ENCODE data around the gene DTNB.

DTNB gene

DNA sequence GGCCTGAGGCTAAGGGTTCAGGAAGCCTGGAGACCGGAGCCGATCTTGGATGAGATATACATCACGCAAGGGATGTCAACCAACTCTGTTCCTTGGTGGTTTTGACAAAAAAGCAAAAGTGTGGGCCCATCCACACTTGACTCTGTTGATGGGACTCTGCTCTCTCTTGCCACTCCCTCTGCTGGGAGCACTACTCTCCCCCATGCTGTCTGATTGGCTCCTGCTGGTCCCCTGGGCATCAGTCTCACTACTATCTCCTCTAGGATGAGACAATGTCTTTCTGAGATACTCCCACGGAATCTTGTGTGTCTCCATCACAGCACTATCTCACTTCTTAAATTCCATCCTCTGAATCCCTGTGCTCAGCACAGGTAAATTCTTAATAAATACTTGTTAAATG is 274.8 kb downstream of the DTNB start:
- H3K36me3 ChIP-seq, result 0 out of 2 replicates have a peak, but pooled peaks cover 3% of the 10 kb centered on the region
- no peak for TF ChIP-seq Cebpa-rat (IDR thresholded peaks at IDR 0.05)
- H3K4me3 ChIP-seq, result no peak overlapping the region
- no peaks in the 10 kb centered on the region for H3K27me3 ChIP-seq
- H3K4me2 ChIP-seq, result peak overlapping the region; percentile 68; the same call in 1 of the 2 replicates
- H3K4me1 ChIP-seq, result peaks cover 56% of the 10 kb centered on the region
- H3K27ac ChIP-seq, result no peak overlapping the region
- H4K20me1 ChIP-seq, result no peaks in the 10 kb centered on the region
- no peaks in the 10 kb centered on the region for H3K9me3 ChIP-seq
- no peak overlapping the region for H3K9ac ChIP-seq

DNA sequence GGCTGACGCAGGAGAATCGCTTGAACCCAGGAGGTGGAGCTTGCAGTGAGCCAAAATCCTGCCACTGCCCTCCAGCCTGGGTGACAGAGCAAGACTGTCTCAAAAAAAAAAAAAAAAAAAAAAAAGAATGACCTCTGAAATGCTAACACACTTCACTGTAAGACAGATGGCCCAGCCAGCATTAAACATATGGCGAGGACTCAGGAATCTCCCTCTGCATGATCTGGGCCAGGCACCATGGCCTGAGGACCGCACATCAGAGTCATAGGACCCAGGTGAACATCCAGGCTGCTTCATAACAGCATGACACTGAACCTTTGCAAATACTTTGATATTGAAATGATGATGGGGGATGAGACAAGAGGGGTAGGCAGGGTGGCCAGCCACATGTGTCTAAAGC is 275.6 kb downstream of the DTNB start:
- TF ChIP-seq Cebpa-rat (IDR thresholded peaks at IDR 0.05), result no peak
- no peak overlapping the region for H3K4me2 ChIP-seq
- H3K27ac ChIP-seq, result no peak overlapping the region
- no peaks in the 10 kb centered on the region for H3K27me3 ChIP-seq
- no peaks in the 10 kb centered on the region for H4K20me1 ChIP-seq
- no peak overlapping the region for H3K9ac ChIP-seq
- H3K4me3 ChIP-seq, result no peak overlapping the region
- 0 out of 2 replicates have a peak, but pooled peaks cover 3% of the 10 kb centered on the region for H3K36me3 ChIP-seq
- H3K4me1 ChIP-seq, result peaks cover 49% of the 10 kb centered on the region
- no peaks in the 10 kb centered on the region for H3K9me3 ChIP-seq

DNA sequence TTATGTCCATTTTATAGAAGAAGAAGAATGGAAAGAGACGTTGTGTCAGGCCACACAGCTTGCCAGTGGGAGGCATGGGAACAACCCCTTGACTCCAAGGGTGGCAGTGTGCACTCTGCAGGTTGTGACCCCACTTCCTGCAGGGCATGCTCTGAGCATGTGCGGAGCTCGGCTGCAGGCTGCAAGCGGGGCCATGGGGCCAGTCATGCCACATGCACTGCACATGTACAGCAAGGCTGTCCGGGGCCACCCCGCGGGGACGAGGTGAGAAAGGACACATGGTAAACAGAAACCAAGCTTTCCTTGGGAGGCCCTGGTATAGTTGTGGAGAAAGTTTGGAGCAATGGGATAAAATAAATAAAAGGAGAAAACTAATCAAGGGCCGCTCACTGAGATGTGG is 284.2 kb downstream of the DTNB start:
- TF ChIP-seq Cebpa-rat (IDR thresholded peaks at IDR 0.05), result no peak
- Histone ChIP-seq H3K4me1 (no peaks in the 10 kb centered on the region), H3K4me3 (no peak overlapping the region), H3K36me3 (peaks cover 15% of the 10 kb centered on the region; the same call in 1 of the 2 replicates), H3K9ac (no peak overlapping the region), H3K27ac (no peak overlapping the region), H4K20me1 (no peaks in the 10 kb centered on the region), H3K4me2 (no peak overlapping the region), H3K27me3 (no peaks in the 10 kb centered on the region), H3K9me3 (no peaks in the 10 kb centered on the region)

- no peak for TF ChIP-seq Cebpa-rat (IDR thresholded peaks at IDR 0.05)
- Histone ChIP-seq H3K4me1 (no peaks in the 10 kb centered on the region), H3K4me3 (no peak overlapping the region), H3K36me3 (peaks cover 15% of the 10 kb centered on the region; the same call in 1 of the 2 replicates), H3K4me2 (no peak overlapping the region), H3K27ac (no peak overlapping the region), H3K27me3 (no peaks in the 10 kb centered on the region), H3K9me3 (no peaks in the 10 kb centered on the region), H3K9ac (no peak overlapping the region), H4K20me1 (no peaks in the 10 kb centered on the region)
Observed at GRCh38 chr2:25388491-25388890, 284.9 kb downstream of the DTNB start.

GRCh38 chr2:25387876-25388449 is 285.4 kb downstream of the DTNB start:
- Histone ChIP-seq H3K4me3 (no peak overlapping the region), H3K4me1 (no peaks in the 10 kb centered on the region), H3K9ac (no peak overlapping the region), H3K4me2 (no peak overlapping the region), H3K27ac (no peak overlapping the region), H4K20me1 (no peaks in the 10 kb centered on the region), H3K27me3 (no peaks in the 10 kb centered on the region), H3K9me3 (no peaks in the 10 kb centered on the region), H3K36me3 (peaks cover 15% of the 10 kb centered on the region; the same call in 1 of the 2 replicates)
- no peak for TF ChIP-seq Cebpa-rat (IDR thresholded peaks at IDR 0.05)

DNA sequence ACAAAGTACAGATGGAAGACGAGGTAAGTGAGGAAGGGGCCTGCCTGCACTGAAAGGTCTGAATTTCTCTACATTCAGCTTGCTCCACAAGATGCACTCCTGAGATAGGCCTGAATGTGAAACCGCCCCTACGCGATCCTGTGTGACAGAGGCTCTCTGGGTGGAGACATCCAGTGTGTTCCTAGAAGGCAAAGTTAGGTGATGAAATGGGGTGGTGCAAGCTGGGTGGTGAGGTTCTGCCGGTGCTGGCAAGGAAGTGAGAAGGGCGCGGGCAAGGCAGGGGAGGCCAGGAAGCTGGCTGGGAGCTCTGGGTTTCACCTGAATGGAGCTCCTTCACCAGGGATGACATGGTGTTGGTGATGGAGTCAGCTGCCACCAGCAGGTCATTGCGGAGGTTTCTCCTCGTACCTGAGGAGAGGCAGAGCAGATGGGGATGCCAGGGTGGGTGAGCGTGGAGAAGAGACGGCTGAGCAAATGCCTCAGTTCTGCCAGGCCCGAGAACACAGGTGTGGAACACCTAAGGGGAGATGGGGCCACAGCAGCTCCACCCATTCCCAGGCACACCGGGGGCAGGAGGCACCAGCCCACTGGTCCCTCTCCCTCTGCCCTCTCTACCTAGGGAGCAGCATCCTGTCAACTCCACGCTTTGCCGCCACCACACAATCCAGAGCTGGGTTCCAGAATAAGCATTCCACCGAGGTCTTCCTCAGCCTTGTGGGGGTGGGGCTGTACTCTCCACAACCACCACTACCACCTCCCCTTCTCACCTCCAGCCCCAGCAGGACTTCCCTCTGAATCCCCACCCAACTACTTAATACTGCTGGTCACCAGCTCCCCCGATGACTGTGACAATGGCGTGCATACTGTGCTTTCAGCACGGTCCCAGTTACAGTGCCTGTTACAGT is 286.2 kb downstream of the DTNB start:
- H3K4me2 ChIP-seq, result no peak overlapping the region
- no peak for TF ChIP-seq Cebpa-rat (IDR thresholded peaks at IDR 0.05)
- H3K27ac ChIP-seq, result no peak overlapping the region
- H3K9me3 ChIP-seq, result no peaks in the 10 kb centered on the region
- no peak overlapping the region for H3K9ac ChIP-seq
- H3K4me1 ChIP-seq, result no peaks in the 10 kb centered on the region
- peaks cover 15% of the 10 kb centered on the region; the same call in 1 of the 2 replicates for H3K36me3 ChIP-seq
- no peaks in the 10 kb centered on the region for H3K27me3 ChIP-seq
- no peak overlapping the region for H3K4me3 ChIP-seq
- no peaks in the 10 kb centered on the region for H4K20me1 ChIP-seq

GRCh38 chr2:25385910-25386309 is 287.5 kb downstream of the DTNB start:
- no peaks in the 10 kb centered on the region for H3K9me3 ChIP-seq
- no peak overlapping the region for H3K4me2 ChIP-seq
- H3K9ac ChIP-seq, result no peak overlapping the region
- peaks cover 15% of the 10 kb centered on the region; the same call in 1 of the 2 replicates for H3K36me3 ChIP-seq
- no peak overlapping the region for H3K4me3 ChIP-seq
- no peak for TF ChIP-seq Cebpa-rat (IDR thresholded peaks at IDR 0.05)
- H4K20me1 ChIP-seq, result no peaks in the 10 kb centered on the region
- H3K4me1 ChIP-seq, result peaks cover 3% of the 10 kb centered on the region
- H3K27me3 ChIP-seq, result no peaks in the 10 kb centered on the region
- no peak overlapping the region for H3K27ac ChIP-seq

GRCh38 chr2:25383806-25384205 is 289.6 kb downstream of the DTNB start:
- Histone ChIP-seq H3K36me3 (peaks cover 15% of the 10 kb centered on the region; the same call in 1 of the 2 replicates), H3K4me1 (peaks cover 24% of the 10 kb centered on the region), H3K4me2 (no peak overlapping the region), H3K27ac (no peak overlapping the region), H3K9ac (no peak overlapping the region), H3K9me3 (peaks cover 8% of the 10 kb centered on the region), H3K4me3 (no peak overlapping the region), H3K27me3 (no peaks in the 10 kb centered on the region), H4K20me1 (no peaks in the 10 kb centered on the region)
- no peak for TF ChIP-seq Cebpa-rat (IDR thresholded peaks at IDR 0.05)

DNA sequence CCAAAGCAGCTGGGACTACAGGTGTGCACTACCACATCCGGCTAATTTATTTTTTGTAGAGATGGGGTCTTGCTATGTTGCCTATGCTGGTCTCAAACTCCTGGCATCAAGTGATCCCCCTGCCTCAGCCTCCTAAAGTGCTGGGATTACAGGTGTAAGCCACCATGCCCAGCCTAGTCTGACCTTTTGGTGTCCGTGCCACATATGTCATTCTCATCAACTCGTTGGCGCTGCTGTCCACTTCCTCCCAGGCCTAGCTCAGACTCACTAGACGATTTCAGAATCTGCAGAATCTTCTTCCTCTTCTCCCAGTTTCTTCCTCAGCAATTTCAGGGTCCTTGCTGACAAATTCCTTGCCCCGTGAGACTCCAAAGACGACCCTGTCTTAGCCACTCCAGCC is 291.9 kb downstream of the DTNB start:
- Histone ChIP-seq H3K9me3 (peaks cover 15% of the 10 kb centered on the region), H4K20me1 (no peaks in the 10 kb centered on the region), H3K36me3 (no peaks in the 10 kb centered on the region), H3K27ac (no peak overlapping the region), H3K4me1 (peaks cover 47% of the 10 kb centered on the region), H3K4me3 (no peak overlapping the region), H3K27me3 (no peaks in the 10 kb centered on the region), H3K4me2 (no peak overlapping the region), H3K9ac (no peak overlapping the region)
- no peak for TF ChIP-seq Cebpa-rat (IDR thresholded peaks at IDR 0.05)

Data from BLaER1 (cell line).